CD4-positive, CD25-positive, alpha-beta regulatory T cell (primary cell): Measurements from ENCODE around the gene TBC1D19. TPM values are rescaled to one million over a fixed set of nuclear protein-coding genes. Genes with fewer than 3 reads are reported as not detected.

Experiments
- ATAC-seq, 2 donors: fragments of 150-1000 bp; cut with Tn5 transposase; one replicate each; pipeline ENCODE4 v1.10.0; 2021; ENCODE audit warnings: low read depth in 2 of 2, moderate number of reproducible peaks in 2 of 2, moderate library complexity in 1 of 2
- DNase-seq, 3 donors: peaks; one replicate each; pipeline versions ENCODE4 v3.0.0 to v3.0.0-alpha.2; 2012 to 2022; ENCODE audit warnings: mixed read lengths in 1 of 3
- H3K27ac ChIP-seq: one replicate; pipeline ENCODE4 v1.7.0; 2013; ENCODE audit warnings: mild to moderate bottlenecking, low read length; ENCODE audit not compliant: insufficient read depth, poor library complexity, severe bottlenecking
- H3K27me3 ChIP-seq: one replicate; pipeline ENCODE4 v1.7.0; 2013; ENCODE audit warnings: low read length; ENCODE audit not compliant: control insufficient read depth, insufficient read depth
- H3K36me3 ChIP-seq: one replicate; pipeline ENCODE4 v1.7.0; 2013; ENCODE audit warnings: mild to moderate bottlenecking, low read length, moderate library complexity; ENCODE audit not compliant: control insufficient read depth, insufficient read depth
- H3K4me1 ChIP-seq: 2 replicates; pipeline ENCODE4 v1.7.0; 2013; ENCODE audit warnings: mild to moderate bottlenecking, low read length; ENCODE audit not compliant: insufficient read depth, control insufficient read depth, poor library complexity, severe bottlenecking
- H3K4me3 ChIP-seq: one replicate; pipeline ENCODE4 v1.7.0; 2013; ENCODE audit warnings: low read depth, mild to moderate bottlenecking, low read length, moderate library complexity
- H3K9me3 ChIP-seq, 2 experiments: 1 replicate in 1 of 2; 2 replicates in 1 of 2; pipeline ENCODE4 v1.7.0; 2013; ENCODE audit warnings: low read length in 2 of 2, mild to moderate bottlenecking in 1 of 2, moderate library complexity in 1 of 2; ENCODE audit not compliant: control insufficient read depth in 2 of 2
- H3K27ac Mint-ChIP-seq, 3 donors: one replicate each; pipeline ENCODE4 v1.8.0; 2020 to 2022; ENCODE audit warnings: mild to moderate bottlenecking in 3 of 3, mixed read lengths in 3 of 3, moderate library complexity in 2 of 3
- H3K27me3 Mint-ChIP-seq: one replicate; pipeline ENCODE4 v1.8.0; 2022; ENCODE audit warnings: mild to moderate bottlenecking, mixed read lengths
- H3K36me3 Mint-ChIP-seq: one replicate; pipeline ENCODE4 v1.8.0; 2020; ENCODE audit warnings: mixed read lengths
- H3K4me1 Mint-ChIP-seq, 4 donors: one replicate each; pipeline ENCODE4 v1.8.0; 2020 to 2022; ENCODE audit warnings: mixed read lengths in 4 of 4, mild to moderate bottlenecking in 1 of 4
- H3K4me3 Mint-ChIP-seq, 4 donors: one replicate each; pipeline ENCODE4 v1.8.0; 2020 to 2022; ENCODE audit warnings: mild to moderate bottlenecking in 4 of 4, mixed read lengths in 4 of 4, moderate library complexity in 3 of 4
- H3K9me3 Mint-ChIP-seq, 7 donors: one replicate each; pipeline ENCODE4 v1.8.0; 2020 to 2022; ENCODE audit warnings: mixed read lengths in 7 of 7, mild to moderate bottlenecking in 3 of 7, moderate library complexity in 2 of 7
- polyA plus RNA-seq, 4 donors: library from polyadenylated mRNA; unstranded; fragments of 300-500 nt; fragmentation: Illumina TruSeq; gene quantifications; one replicate each; pipeline ENCODE4 v1.2.3, GENCODE V29; 2021
- total RNA-seq: library from RNA; stranded (reverse); gene quantifications from one replicate; pipeline ENCODE4 v1.2.3, GENCODE V29; 2022

The TBC1D19 gene
- total and polyA plus RNA-seq, 5 donors from 2014 or later = 3.1 to 7.8 (median 5.1) TPM

DNA sequence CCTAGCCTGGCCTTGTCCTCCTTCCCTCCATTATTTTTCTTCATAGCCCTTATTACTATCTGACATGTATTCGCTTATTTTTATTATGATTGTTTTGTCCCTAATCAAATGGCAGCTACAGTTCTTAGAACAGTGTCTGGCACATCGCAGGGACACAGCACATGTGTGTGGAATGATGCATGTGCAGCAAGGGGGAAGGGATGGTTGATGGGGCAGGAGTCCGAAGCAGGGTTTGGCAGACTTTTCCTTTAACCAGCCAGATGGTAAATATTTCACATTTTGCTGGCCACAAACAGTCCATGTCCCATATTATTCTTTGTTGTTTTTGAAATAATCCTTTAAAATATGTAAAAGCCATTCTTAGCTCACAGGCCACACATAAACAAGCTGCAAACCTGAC lies 148.5 kb downstream of the TBC1D19 start:
- no peak for DNase-seq
- H3K36me3 Mint-ChIP-seq = peaks cover 8% of the 10 kb centered on the region

DNA sequence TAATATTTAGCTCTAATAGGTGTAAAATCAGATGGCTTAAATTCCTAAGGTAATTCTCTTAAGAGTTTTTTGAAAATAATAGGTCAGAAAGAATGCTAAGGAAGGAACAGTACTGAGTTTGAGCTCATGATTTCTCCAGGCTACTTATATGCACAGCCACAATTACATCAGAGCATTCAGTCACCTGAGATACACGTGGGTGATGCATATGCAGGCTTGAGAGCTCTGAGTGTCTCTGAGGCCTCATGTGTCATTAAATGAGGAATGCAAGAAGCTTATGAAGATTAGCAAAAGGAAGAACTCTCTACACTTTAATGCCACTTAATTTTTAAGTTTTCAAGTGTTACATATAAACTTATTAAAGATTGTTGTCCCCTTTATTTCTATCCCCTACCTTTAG lies 152.7 kb downstream of the TBC1D19 start:
- no peaks in the 10 kb centered on the region for H3K36me3 ChIP-seq
- no peak overlapping the region for H3K27ac Mint-ChIP-seq

More for the DNA sequence above, 148.5 kb downstream of the TBC1D19 start:
- H3K36me3 ChIP-seq = no peaks in the 10 kb centered on the region
- no peak for ATAC-seq
- no peaks in the 10 kb centered on the region for H3K27me3 ChIP-seq
- no peaks in the 10 kb centered on the region for H3K4me1 ChIP-seq
- no peaks in the 10 kb centered on the region for H3K27me3 Mint-ChIP-seq
- H3K4me3 Mint-ChIP-seq = no peak overlapping the region
- H3K9me3 Mint-ChIP-seq = no peaks in the 10 kb centered on the region
- no peak overlapping the region for H3K4me3 ChIP-seq
- H3K27ac ChIP-seq = no peak overlapping the region
- peaks cover 0 to 5% (median under 1%) of the 10 kb centered on the region in 4 donors for H3K4me1 Mint-ChIP-seq
- no peaks in the 10 kb centered on the region for H3K9me3 ChIP-seq
- no peak overlapping the region for H3K27ac Mint-ChIP-seq

DNA sequence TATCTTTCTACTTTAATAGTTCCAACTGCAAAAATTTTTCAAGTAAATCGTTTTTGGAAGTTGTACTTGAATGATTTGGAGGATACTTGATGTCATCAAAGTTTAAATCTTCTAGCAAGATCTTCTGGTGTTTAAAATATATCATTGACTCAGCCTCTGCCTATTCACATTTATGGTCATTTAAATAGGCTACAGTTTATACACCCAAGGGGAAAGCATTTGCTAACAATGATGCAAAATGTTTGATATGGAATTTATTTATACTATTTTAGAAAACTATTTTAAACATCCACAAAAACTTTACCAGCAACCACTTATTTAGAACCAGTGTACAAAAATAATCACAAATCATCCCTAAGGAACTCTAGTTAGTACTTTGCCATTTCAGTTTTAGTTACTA lies 153.5 kb downstream of the TBC1D19 start:
- H3K27me3 Mint-ChIP-seq = no peaks in the 10 kb centered on the region

More for the DNA sequence above, 152.7 kb downstream of the TBC1D19 start:
- DNase-seq (no peak), ATAC-seq (no peak)
- no peaks in the 10 kb centered on the region for H3K4me1 Mint-ChIP-seq
- no peak overlapping the region for H3K27ac ChIP-seq
- no peaks in the 10 kb centered on the region for H3K4me1 ChIP-seq
- H3K4me3 ChIP-seq = no peak overlapping the region
- H3K27me3 ChIP-seq = no peaks in the 10 kb centered on the region
- peaks cover 10% of the 10 kb centered on the region for H3K36me3 Mint-ChIP-seq
- H3K9me3 ChIP-seq = no peaks in the 10 kb centered on the region
- H3K4me3 Mint-ChIP-seq = no peak overlapping the region
- no peaks in the 10 kb centered on the region for H3K27me3 Mint-ChIP-seq
- no peaks in the 10 kb centered on the region for H3K9me3 Mint-ChIP-seq

DNA sequence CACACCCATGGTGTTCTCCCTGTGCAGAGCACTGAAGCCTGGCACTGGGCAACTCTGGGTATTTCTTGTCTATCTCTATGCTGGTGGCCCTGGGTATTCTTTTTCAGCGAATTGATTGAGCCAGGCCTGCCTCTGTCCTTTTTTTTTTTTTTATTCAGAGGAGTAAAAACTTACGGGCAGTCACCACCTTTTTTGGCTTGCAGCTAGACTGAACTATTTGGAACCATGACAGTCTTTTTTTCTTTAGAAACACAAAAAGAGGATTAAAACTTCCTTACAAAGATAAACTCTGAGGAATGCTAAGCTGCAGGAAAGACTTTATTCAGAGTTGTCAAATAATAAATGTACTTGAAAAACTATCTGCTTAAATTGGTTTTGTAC lies 157.6 kb downstream of the TBC1D19 start:
- Histone ChIP-seq H3K27ac (no peak overlapping the region), H3K4me3 (no peak overlapping the region), H3K27me3 (no peaks in the 10 kb centered on the region), H3K4me1 (no peaks in the 10 kb centered on the region), H3K9me3 (no peaks in the 10 kb centered on the region), H3K36me3 (peaks cover 4% of the 10 kb centered on the region)
- DNase-seq (no peak), ATAC-seq (no peak)
- peaks cover 0 to 4% (median under 1%) of the 10 kb centered on the region in 4 donors for H3K4me1 Mint-ChIP-seq
- H3K27me3 Mint-ChIP-seq = no peaks in the 10 kb centered on the region
- H3K9me3 Mint-ChIP-seq = peaks cover 0 to 13% (median 0%) of the 10 kb centered on the region in 7 donors
- no peak overlapping the region for H3K27ac Mint-ChIP-seq
- H3K4me3 Mint-ChIP-seq = no peak overlapping the region
- H3K36me3 Mint-ChIP-seq = peaks cover 25% of the 10 kb centered on the region

More for the DNA sequence above, 153.5 kb downstream of the TBC1D19 start:
- Histone ChIP-seq H3K36me3 (peaks cover 1% of the 10 kb centered on the region), H3K4me1 (no peaks in the 10 kb centered on the region), H3K27me3 (no peaks in the 10 kb centered on the region), H3K9me3 (no peaks in the 10 kb centered on the region), H3K27ac (no peak overlapping the region), H3K4me3 (no peak overlapping the region)
- peaks cover 10% of the 10 kb centered on the region for H3K36me3 Mint-ChIP-seq
- ATAC-seq (no peak), DNase-seq (no peak)
- peaks cover 0 to 2% (median 0%) of the 10 kb centered on the region in 7 donors for H3K9me3 Mint-ChIP-seq
- no peak overlapping the region for H3K27ac Mint-ChIP-seq
- no peak overlapping the region for H3K4me3 Mint-ChIP-seq
- H3K4me1 Mint-ChIP-seq = no peaks in the 10 kb centered on the region

DNA sequence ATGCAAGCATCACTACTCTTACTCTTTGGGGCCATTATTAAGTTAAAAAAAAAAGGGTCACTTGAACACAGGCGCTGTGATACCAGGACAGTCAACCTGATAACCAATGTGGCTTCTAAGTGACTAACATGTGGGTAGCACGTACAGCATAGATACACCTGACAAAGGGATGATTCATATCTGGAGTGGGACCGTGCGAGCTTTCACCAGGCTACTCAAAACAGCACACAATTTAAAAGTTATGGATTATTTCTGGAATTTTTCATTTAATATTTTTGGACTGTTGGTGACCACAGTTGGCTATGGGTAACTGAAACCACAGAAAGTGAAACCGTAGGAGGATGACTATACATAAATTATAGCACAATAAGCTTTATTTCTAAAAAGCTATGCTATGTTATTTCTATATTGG lies 162.9 kb downstream of the TBC1D19 start:
- Mint-ChIP-seq H3K27me3 (no peaks in the 10 kb centered on the region), H3K36me3 (peaks cover 42% of the 10 kb centered on the region), H3K4me3 (no peak overlapping the region), H3K9me3 (peaks cover 0 to 13% (median 0%) of the 10 kb centered on the region in 7 donors), H3K4me1 (peaks cover 2 to 13% (median 6%) of the 10 kb centered on the region in 4 donors), H3K27ac (no peak overlapping the region)
- Histone ChIP-seq H3K36me3 (peaks cover 18% of the 10 kb centered on the region), H3K27ac (no peak overlapping the region), H3K4me1 (peaks cover 4% of the 10 kb centered on the region), H3K4me3 (peak overlapping the region; percentile 15), H3K27me3 (no peaks in the 10 kb centered on the region), H3K9me3 (no peaks in the 10 kb centered on the region)
- ATAC-seq (no peak), DNase-seq (peak in 1 of 3 donors; percentile 63)

DNA sequence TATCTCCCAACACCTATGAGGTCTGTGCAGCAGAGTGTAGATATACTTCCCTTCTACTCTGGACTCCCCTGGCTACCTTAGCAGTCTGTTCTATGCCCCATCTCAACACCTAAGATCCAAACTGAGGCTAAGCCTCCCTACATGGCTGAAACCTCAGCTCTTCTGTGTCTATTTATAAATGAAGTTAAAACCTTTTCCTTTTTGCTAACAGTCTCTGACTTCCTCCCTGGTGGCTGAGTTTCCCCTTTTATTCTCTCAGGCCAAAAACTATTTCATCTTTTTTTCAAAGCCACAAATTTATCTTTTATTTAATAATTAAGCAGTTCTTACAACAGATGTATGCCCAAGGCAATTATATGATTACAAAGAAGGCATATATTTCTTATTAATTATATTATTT lies 164.9 kb downstream of the TBC1D19 start:
- Mint-ChIP-seq H3K9me3 (peaks cover 0 to 10% (median 0%) of the 10 kb centered on the region in 7 donors), H3K4me1 (peaks cover 2 to 13% (median 6%) of the 10 kb centered on the region in 4 donors), H3K27me3 (no peaks in the 10 kb centered on the region), H3K36me3 (peaks cover 33% of the 10 kb centered on the region), H3K27ac (no peak overlapping the region), H3K4me3 (no peak overlapping the region)
- Histone ChIP-seq H3K9me3 (no peaks in the 10 kb centered on the region), H3K4me3 (no peak overlapping the region), H3K27ac (no peak overlapping the region), H3K36me3 (peaks cover 17% of the 10 kb centered on the region), H3K4me1 (peaks cover 4% of the 10 kb centered on the region), H3K27me3 (no peaks in the 10 kb centered on the region)
- no peak for ATAC-seq
- DNase-seq = no peak

DNA sequence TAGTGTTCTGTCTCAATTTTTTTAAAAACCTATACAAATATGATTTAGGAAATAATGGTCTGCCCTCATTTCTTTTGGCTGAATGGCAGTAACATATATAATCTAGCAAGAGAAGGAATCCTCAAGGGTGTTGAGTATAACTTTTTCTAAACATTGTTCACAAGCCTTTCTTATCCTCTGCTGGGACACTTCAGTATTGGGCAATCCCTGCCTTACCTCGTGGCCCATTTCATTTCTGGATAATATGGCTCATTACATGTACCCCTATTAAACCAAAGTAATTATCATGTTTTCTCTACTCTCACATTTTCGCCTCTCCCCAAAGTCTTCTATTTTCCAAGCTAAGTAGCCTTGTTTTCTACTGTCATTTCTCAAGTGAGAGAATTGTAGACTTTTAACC lies 166.0 kb downstream of the TBC1D19 start:
- peaks cover 2 to 13% (median 6%) of the 10 kb centered on the region in 4 donors for H3K4me1 Mint-ChIP-seq
- Histone ChIP-seq H3K4me3 (no peak overlapping the region), H3K4me1 (peaks cover 4% of the 10 kb centered on the region), H3K36me3 (peaks cover 18% of the 10 kb centered on the region), H3K27ac (no peak overlapping the region), H3K27me3 (no peaks in the 10 kb centered on the region), H3K9me3 (no peaks in the 10 kb centered on the region)
- peaks cover 0 to 4% (median 0%) of the 10 kb centered on the region in 7 donors for H3K9me3 Mint-ChIP-seq
- DNase-seq (no peak), ATAC-seq (no peak)
- no peaks in the 10 kb centered on the region for H3K27me3 Mint-ChIP-seq
- H3K4me3 Mint-ChIP-seq = no peak overlapping the region
- H3K36me3 Mint-ChIP-seq = peaks cover 33% of the 10 kb centered on the region
- no peak overlapping the region for H3K27ac Mint-ChIP-seq

DNA sequence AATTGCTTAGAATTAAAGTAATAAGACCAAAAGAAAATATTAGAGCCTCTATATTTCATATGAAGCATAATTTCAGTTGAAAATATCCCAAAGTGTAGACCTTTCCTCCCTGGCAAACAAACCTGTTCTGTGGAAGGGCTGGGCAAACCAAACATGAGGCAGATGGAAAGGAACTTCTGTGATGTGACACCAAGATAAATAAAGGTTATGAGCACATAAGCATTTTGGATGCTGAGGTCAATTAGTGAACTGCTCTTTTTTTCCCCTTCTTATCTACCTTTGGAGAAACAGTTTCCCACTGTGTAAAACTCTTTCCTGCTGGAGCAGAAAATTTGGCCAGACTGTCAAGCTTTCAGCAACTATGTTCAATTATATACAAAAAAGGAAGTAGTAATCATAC lies 167.1 kb downstream of the TBC1D19 start:
- Histone ChIP-seq H3K4me3 (no peak overlapping the region), H3K27me3 (no peaks in the 10 kb centered on the region), H3K36me3 (peaks cover 18% of the 10 kb centered on the region), H3K9me3 (no peaks in the 10 kb centered on the region), H3K27ac (no peak overlapping the region), H3K4me1 (peaks cover 4% of the 10 kb centered on the region)
- Mint-ChIP-seq H3K4me3 (no peak overlapping the region), H3K4me1 (peaks cover 2 to 13% (median 6%) of the 10 kb centered on the region in 4 donors), H3K27ac (no peak overlapping the region), H3K27me3 (no peaks in the 10 kb centered on the region), H3K36me3 (peaks cover 30% of the 10 kb centered on the region), H3K9me3 (peaks cover 0 to 4% (median 0%) of the 10 kb centered on the region in 7 donors)
- DNase-seq (no peak), ATAC-seq (no peak)
